Fibroblast of villous mesenchyme (primary cell): ENCODE data around the gene SEPTIN12. TPM values are rescaled to one million over a fixed set of nuclear protein-coding genes. Genes with fewer than 3 reads are reported as not detected.

Experiments used
- DNase-seq: peaks from one replicate; pipeline ENCODE4 v3.0.0-alpha.2; 2010; ENCODE audit warnings: low read depth
- H3K4me3 ChIP-seq: 2 replicates; pipeline ENCODE4 v1.5.1; 2011; ENCODE audit warnings: low read depth, mild to moderate bottlenecking, low read length
- CTCF ChIP-seq: IDR thresholded peaks from 2 replicates; pipeline ENCODE4 v1.5.1; 2012; ENCODE audit warnings: low read depth, mild to moderate bottlenecking, low read length; ENCODE audit not compliant: insufficient read depth
- total RNA-seq: library from RNA; depleted of rRNA; stranded (reverse); fragments of >200 nt; gene quantifications from 2 replicates; pipeline ENCODE4 v1.2.3, GENCODE V29; 2012

SEPTIN12 gene
- total RNA-seq, 1 donor = not detected

GRCh38 chr16:4755687-4756086 is 32.5 kb downstream of the SEPTIN12 start:
- DNase-seq = no peak
- H3K4me3 ChIP-seq = no peak overlapping the region
- TF ChIP-seq CTCF = no peak

GRCh38 chr16:4754865-4755264 is 33.3 kb downstream of the SEPTIN12 start:
- H3K4me3 ChIP-seq = no peak overlapping the region
- TF ChIP-seq CTCF = no peak
- DNase-seq = no peak

- DNase-seq = no peak
- TF ChIP-seq CTCF = no peak
- H3K4me3 ChIP-seq = no peak overlapping the region
Measured at GRCh38 chr16:4753227-4753626, 34.9 kb downstream of the SEPTIN12 start.

- no peak overlapping the region for H3K4me3 ChIP-seq
- TF ChIP-seq CTCF = no peak
- DNase-seq = no peak
Measured at GRCh38 chr16:4752351-4753100, 35.6 kb downstream of the SEPTIN12 start.

GRCh38 chr16:4750896-4751295 is 37.2 kb downstream of the SEPTIN12 start:
- DNase-seq = no peak
- no peak for TF ChIP-seq CTCF
- H3K4me3 ChIP-seq = no peak overlapping the region

- DNase-seq = no peak
- no peak for TF ChIP-seq CTCF
- H3K4me3 ChIP-seq = no peak overlapping the region
Measured at GRCh38 chr16:4749700-4750257, 38.4 kb downstream of the SEPTIN12 start.
